Epithelial cell of proximal tubule (primary cell): ENCODE results near the gene CD2AP. TPM values are rescaled to one million over a fixed set of nuclear protein-coding genes. Genes with fewer than 3 reads are reported as not detected.
"Not testable (repeated sequence)": the region's sequence is repeated elsewhere in the genome, so short reads cannot be mapped to it uniquely, and the experiment has no call there.

ENCODE experiments used
- DNase-seq: peaks from one replicate; pipeline ENCODE4 v3.0.0-alpha.2; 2011; ENCODE audit warnings: low read depth
- H3K4me3 ChIP-seq: 2 replicates; pipeline ENCODE4 v1.5.1; 2011; ENCODE audit warnings: low read depth, mild to moderate bottlenecking, low read length
- CTCF ChIP-seq: conservative IDR thresholded peaks from 2 replicates; pipeline ENCODE4 v1.5.1; 2012; ENCODE audit warnings: low read depth, mild to moderate bottlenecking, low read length
- total RNA-seq: library from RNA; depleted of rRNA; stranded (reverse); fragments of >200 nt; gene quantifications from 2 replicates; pipeline ENCODE4 v1.2.3, GENCODE V29; 2015

Gene CD2AP
- total RNA-seq, 1 donor from 2014 or later = 61.7 TPM

GRCh38 chr6:47438481-47439347 lies 38.9 kb upstream of the CD2AP start:
- no peak overlapping the region for H3K4me3 ChIP-seq
- no peak for DNase-seq
- TF ChIP-seq CTCF = no peak

- TF ChIP-seq CTCF = no peak
Observed at GRCh38 chr6:47439348-47439668, 38.3 kb upstream of the CD2AP start.

GRCh38 chr6:47440719-47441118 lies 36.9 kb upstream of the CD2AP start:
- DNase-seq = no peak
- no peak overlapping the region for H3K4me3 ChIP-seq
- no peak for TF ChIP-seq CTCF

More at GRCh38 chr6:47439348-47439668, 38.3 kb upstream of the CD2AP start:
- no peak for DNase-seq
- H3K4me3 ChIP-seq = no peak overlapping the region

GRCh38 chr6:47444964-47445363 lies 32.6 kb upstream of the CD2AP start:
- H3K4me3 ChIP-seq, DNase-seq: not testable (repeated sequence)

- no peak for TF ChIP-seq CTCF
- no peak overlapping the region for H3K4me3 ChIP-seq
- DNase-seq = no peak
Observed at GRCh38 chr6:47446669-47447330, 30.8 kb upstream of the CD2AP start.

- no peak for DNase-seq
- H3K4me3 ChIP-seq = no peak overlapping the region
- no peak for TF ChIP-seq CTCF
Observed at GRCh38 chr6:47447722-47448121, 29.9 kb upstream of the CD2AP start.

- DNase-seq = no peak
- H3K4me3 ChIP-seq = no peak overlapping the region
- no peak for TF ChIP-seq CTCF
Observed at GRCh38 chr6:47451162-47451561, 26.4 kb upstream of the CD2AP start.
